T-helper 1 cell (primary cell): ENCODE measurements around the gene DGKH.
"Not testable (repeated sequence)": the region's sequence is repeated elsewhere in the genome, so short reads cannot be mapped to it uniquely, and the experiment has no call there.

Experiments used
- DNase-seq, 5 donors: peaks; one replicate each; pipeline ENCODE4 v3.0.0-alpha.2; 2012 to 2020

DGKH gene

DNA sequence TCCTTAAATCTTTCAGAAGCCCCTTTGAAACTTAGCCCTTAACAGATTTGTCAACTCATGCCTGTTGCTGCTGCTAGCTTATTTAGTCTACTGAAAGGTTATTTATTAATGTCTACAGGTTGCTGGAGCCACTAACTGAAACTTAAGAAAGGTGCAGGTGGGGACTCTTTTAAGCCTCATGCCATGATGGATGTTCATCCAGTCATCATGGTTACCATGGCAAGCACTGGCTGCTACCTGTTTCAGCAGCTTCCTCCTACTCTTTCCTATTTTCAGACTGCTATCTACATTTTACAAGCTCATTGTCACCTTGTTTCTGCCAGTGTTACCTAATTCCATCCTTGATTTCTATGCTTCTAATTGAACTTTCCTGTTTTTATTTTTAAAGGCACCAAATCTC, 27.1 kb downstream of the DGKH start:
- DNase-seq: no peak

GRCh38 chr13:42076309-42076713, 27.9 kb downstream of the DGKH start:
- DNase-seq: no peak

DNA sequence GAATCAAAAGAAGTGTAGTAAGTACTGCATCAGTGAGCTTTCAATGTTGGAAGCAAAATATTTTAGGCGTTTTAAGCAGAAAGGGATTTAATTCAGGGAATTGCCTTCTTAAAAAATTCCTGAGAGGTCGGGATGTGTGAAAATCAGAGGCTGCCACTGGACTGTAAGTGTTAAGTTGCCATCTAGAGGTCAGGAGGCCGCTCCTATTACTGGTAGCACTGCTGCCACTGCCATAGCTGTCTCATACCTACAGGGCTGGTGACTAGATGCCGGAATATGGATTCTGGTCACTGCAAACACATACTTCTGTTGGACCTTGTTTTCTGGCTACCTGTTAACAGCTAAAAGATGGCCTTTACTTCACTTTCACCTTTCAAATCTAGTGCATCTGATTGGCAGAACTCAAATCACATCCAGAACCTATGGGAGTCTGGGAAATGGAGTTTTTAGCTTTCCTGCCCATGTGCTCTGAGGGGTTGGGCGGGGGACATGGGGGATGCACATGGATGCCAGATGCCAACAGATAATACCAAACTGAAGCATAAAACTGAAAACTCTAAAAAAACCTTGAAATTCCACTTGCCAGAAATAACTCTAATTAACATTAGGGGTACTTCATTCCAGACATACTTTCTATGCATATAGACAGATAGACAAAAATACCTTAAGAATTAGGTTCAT, 29.8 kb downstream of the DGKH start:
- DNase-seq: no peak

DNA sequence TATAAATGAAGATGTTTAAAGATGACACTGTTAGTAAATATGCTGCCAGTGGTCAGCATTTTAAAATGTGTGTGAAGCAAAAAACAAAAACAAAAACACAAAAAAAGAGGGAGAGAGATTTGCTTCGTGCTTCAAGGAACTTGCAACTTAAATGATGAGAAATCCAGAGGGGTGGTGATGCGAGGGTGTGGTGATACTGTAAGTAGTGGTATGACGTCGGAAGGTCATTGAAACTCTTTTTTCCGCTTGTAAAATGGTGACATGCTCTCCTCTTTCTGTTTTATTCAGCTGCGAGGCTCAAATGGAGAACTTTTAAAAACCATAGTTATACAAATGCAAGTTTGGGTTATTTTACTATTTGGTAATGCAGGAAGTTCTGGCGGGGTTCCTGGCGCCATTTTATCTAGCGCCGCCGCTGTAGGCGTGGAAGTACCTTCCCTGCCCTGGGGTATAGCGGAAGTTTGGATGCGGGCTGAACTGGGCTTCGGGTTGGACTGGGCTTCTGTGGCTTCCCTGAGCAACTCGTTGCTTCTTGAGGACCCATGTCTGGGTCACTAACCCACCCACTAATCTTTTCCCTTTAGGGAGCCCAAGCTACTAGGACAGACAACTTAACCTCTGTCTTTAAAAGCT, 34.8 kb downstream of the DGKH start:
- DNase-seq: peak in 1 of 5 donors; percentile 41

- no peak for DNase-seq
These were observed 36.3 kb downstream of the DGKH start for GRCh38 chr13:42084722-42085121.

DNA sequence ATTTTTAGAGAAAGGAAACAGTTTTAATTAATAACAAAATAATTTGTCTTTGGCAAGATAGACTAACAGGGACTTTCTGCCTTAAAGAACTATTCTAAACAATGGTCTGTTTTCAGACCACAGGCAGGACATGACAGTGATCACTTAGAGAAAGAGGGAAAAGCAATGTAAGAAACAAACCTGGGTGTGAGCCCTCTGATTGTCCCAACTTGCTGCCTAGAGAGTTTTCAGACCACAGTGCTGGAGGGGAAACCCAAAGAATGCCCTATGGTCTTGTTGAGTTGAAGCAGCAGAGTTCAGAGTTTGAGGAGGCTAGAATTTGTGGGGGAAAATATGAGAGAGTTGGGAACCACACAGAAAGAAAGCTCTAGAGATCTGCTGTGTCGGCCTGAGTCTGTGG, 38.1 kb downstream of the DGKH start:
- no peak for DNase-seq

DNA sequence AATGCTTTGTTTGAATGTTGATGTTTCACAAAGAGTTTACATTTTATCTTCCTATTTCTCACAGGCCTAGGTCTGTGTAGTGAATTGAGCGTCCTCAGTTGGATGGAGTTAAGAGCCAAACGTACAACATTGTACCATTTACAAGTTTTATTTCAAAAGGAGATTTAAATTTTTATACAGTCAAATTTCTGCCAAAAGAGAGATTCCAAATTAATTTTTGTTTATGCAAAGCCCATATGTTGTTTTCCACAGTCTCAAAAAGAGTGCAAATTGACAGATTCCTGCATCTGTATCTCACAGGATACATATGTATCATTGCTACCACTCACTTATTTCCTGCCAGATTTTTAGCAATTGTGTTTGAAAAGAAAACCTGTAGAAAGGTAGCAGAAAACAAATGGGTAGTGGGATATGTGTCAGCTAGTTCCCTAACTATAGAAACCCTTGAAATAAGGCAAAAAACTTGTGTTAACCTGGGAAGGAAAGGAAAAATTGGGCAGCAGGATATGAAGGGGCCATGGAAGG, 46.1 kb downstream of the DGKH start:
- DNase-seq: no peak

DNA sequence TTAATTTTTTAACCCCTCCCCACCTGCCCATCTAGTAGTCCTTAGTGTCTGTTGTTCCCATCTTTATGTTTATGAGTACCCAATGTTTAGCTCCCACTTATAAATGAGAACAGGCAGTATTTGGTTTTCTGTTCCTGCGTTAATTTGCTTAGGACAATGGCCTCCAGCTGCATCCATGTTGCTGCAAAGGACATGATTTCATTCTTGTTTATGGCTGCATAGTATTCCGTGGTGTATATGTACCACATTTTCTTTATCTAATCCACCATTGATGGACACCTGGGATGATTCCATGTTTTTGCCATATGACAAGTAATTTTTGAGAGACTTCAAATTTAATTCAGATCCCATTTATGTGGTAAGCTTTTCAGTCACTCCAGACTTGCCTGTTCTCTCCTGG, 47.8 kb downstream of the DGKH start:
- not testable (repeated sequence) for DNase-seq

DNA sequence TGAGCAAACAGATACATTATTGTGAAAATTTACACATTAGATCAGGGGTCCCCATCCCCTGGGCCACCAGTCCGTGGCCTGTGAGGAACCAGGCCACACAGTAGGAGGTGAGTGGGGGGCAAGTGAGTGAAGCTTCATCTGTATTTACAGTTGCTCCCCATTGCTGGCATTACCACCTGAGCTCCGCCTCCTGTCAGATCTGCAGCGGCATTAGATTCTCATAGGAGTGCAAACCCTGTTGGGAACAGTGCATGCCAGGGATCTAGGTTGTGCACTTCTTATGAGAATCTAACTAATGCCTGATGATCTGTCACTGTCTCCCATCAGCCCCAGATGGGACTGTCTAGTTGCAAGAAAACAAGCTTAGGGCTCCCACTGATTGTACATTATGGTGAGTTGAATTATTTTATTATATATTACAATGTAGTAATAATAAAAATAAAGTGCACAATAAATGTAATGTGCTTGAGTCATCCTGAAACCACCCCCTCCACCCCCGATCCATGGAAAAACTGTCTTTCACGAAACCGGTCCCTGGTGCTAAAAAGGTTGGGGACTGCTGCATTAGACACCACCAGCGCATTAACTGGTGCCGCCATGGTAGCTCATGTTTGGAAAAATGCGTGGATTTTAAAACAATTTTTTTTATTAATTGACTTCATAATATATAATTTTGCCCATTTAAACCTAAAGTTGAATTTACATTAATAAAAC, 51.7 kb downstream of the DGKH start:
- no peak for DNase-seq

- DNase-seq: no peak
These were observed 52.5 kb downstream of the DGKH start for GRCh38 chr13:42100960-42101359.

DNA sequence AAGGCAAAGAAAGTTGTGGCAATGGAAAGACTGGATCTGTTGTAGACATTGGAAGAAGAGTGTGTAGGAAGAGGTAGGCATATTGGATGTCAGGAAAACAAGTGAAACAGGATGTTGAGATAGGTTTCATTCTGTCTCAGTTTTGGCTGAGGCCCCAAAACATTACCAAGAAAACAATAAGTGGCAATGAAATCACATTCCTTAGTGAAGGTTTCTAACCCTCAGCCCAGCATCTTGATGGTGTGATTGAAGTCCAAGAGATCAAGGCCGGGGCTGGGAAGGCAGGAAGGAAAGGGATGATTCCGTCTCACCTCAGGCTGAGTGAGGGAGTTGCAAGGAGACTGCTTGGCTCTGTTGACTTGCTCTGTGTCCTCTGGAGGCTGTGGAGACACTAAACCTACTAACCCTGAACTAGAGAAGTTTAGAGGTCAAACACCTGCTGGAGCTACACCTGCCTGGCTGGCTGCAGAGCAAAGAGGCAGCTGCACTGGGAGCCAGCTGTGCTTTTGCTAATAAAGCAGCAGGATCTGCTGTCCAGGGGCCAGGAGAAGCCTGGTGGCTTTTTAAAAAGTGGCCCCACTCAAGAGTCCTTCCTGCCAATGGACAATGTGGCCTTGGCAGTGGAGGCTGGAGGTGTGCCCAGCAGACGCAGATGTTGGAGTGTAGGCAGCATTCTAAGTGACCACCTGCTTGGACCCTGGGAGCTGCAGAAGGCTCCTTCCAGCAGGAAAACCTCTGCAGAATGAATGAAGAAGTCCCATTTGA, 53.6 kb downstream of the DGKH start:
- no peak for DNase-seq

DNA sequence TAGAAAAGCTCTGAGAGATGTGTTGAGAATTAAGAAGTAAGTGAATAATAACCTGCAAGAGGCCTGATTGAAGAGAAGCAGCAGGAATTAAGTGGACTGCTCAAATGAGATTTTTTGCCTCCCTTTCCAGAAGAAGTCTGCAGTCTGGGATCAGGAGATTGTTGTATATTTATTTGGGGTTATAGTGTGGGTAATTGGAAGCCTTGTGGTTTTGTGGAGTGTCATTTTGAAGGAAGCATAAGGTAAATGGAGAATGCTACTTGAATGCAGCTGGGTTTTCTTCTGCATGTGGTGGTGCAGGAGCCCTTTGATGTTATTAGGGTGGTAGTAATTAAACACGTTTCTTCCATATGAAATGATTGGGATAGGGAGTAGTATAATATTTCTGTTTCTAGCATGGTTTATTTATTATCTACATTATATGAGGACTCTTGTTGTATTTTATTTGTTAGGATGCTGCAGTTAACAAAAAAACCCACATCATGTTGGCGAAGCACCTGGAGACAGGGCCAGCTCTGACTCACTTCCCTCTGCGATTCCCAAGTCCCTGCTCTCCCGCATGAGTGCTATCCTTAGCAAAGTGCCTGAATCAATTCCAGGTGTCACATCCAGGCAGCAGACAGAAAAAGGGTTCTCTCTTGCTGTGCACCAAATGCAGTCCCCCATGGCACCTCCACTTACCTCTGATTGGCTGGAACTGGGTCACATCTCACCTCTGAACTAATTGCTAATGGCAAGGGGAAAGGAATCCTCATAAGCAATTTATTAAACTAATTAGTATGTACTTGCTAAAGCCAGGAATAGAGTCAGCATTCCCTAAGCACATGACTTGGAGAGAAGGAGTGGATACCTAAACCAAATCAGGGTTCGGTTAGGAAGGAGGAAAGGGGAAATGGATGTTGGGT, 54.8 kb downstream of the DGKH start:
- no peak for DNase-seq

DNA sequence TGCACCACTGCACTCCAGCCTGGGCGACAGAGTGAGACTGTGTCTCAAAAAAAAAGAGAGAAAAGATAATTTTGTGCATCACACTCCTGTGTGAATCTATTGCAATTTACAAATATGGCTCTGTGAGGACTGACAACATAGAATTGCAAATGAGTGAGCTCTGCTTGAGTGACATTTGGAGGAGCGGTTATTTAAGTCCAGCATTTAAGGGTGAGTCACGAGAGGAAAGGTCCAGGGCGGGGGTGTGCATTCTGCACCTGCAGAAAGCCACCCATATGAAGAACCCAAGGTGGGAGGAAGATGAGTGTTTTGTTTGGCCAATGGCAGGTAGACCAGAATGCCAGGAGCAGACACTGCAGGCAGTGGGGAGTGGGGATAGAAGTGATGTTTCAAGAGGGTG, 58.5 kb downstream of the DGKH start:
- DNase-seq: no peak

DNA sequence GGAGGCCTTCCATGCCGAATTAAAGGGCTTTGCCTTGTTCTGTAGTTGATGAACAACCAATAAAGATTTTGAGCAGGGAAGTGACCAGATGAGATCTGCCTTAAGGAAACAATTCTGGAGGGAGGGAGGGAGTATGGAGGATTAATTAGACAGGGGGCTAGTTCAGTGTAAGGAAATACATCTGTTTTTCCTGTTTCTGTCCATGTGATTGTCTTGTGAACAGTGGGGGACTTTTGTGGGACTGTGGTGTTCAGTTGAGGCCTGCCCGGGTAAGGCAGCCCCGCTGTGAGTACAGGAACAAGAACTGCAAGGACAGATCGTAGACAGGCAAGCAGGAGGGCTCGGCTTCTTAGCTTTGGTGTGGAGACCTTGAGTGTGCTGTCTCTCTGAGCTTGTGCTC, 59.0 kb downstream of the DGKH start:
- DNase-seq: no peak

GRCh38 chr13:42108217-42108616, 59.8 kb downstream of the DGKH start:
- DNase-seq: no peak

GRCh38 chr13:42109957-42110356, 61.5 kb downstream of the DGKH start:
- no peak for DNase-seq

- DNase-seq: peak in 4 of 5 donors; percentile 7 to 67 (median 30)
These were observed 62.1 kb downstream of the DGKH start for GRCh38 chr13:42110410-42111155.

- DNase-seq: no peak
These were observed 64.4 kb downstream of the DGKH start for GRCh38 chr13:42112864-42113263.

GRCh38 chr13:42113478-42113877, 65.0 kb downstream of the DGKH start:
- no peak for DNase-seq

GRCh38 chr13:42114278-42114677, 65.8 kb downstream of the DGKH start:
- no peak for DNase-seq

GRCh38 chr13:42114912-42115311, 66.5 kb downstream of the DGKH start:
- no peak for DNase-seq
